ENCODE measurements around the gene NDUFV1. TPM values are rescaled to one million over a fixed set of nuclear protein-coding genes. Genes with fewer than 3 reads are reported as not detected.

Gene NDUFV1
- total RNA-seq, 1 experiment from 2014 or later = 321 TPM

- no peak for DNase-seq
- Histone ChIP-seq H3K9me3 (ENCODE audit: insufficient read depth, low read depth) (no peaks in the 10 kb centered on the region), H2AFZ (no peak overlapping the region), H3K27me3 (ENCODE audit: insufficient read depth, low read depth) (no peaks in the 10 kb centered on the region), H3K4me3 (peak overlapping the region; percentile 82; the same call in 1 of the 2 replicates), H3K9me2 (ENCODE audit: insufficient read depth) (no peaks in the 10 kb centered on the region), H3K36me3 (ENCODE audit: low read depth) (peaks cover 33% of the 10 kb centered on the region), H3F3A (ENCODE audit: insufficient read depth, low read depth) (peaks cover 83% of the 10 kb centered on the region), H3K27ac (no peak overlapping the region), H3K79me2 (ENCODE audit: low read depth) (peaks cover 26% of the 10 kb centered on the region), H3K4me1 (replicated peaks; ENCODE audit: insufficient read depth) (peaks cover 38% of the 10 kb centered on the region), H3K4me2 (peak overlapping the region; percentile 94), H4K20me1 (ENCODE audit: insufficient read depth) (peaks cover 42% of the 10 kb centered on the region)
- ChIA-PET CTCF (interaction anchor here (0.6 kb wide), 1 partner anchor 254 kb away, joined by 6 read pairs; no protein-coding TSS in a partner anchor), POLR2A (ENCODE audit: unreplicated experiment) (interaction anchor here (0.6 to 0.7 kb wide), 2 partner anchors 27 to 274 kb away, joined by 3 to 5 read pairs; no protein-coding TSS in a partner anchor)
- TF ChIP-seq, protein P1, sequence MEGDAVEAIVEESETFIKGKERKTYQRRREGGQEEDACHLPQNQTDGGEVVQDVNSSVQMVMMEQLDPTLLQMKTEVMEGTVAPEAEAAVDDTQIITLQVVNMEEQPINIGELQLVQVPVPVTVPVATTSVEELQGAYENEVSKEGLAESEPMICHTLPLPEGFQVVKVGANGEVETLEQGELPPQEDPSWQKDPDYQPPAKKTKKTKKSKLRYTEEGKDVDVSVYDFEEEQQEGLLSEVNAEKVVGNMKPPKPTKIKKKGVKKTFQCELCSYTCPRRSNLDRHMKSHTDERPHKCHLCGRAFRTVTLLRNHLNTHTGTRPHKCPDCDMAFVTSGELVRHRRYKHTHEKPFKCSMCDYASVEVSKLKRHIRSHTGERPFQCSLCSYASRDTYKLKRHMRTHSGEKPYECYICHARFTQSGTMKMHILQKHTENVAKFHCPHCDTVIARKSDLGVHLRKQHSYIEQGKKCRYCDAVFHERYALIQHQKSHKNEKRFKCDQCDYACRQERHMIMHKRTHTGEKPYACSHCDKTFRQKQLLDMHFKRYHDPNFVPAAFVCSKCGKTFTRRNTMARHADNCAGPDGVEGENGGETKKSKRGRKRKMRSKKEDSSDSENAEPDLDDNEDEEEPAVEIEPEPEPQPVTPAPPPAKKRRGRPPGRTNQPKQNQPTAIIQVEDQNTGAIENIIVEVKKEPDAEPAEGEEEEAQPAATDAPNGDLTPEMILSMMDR (conservative IDR thresholded peaks at IDR 0.05) = no peak
- TF ChIP-seq EZH2 (IDR thresholded peaks at IDR 0.05; ENCODE audit: low read depth) = no peak
- intact Hi-C loops (cut with micrococcal nuclease; ENCODE audit: unreplicated experiment) = loop anchor here (1.0 to 5.0 kb wide), 3 partner anchors 21 to 343 kb away; partner anchors contain the start of genes NDUFV1 and TMEM134
- BruUV-seq (replicated peaks) = no TSS peak
These were observed 21.6 kb upstream of the NDUFV1 start for GRCh38 chr11:67584881-67585873.

- no peak overlapping the region for H3K27ac ChIP-seq
- peaks cover 33% of the 10 kb centered on the region for H3K36me3 ChIP-seq (ENCODE audit: low read depth)
- peaks cover 42% of the 10 kb centered on the region for H4K20me1 ChIP-seq (ENCODE audit: insufficient read depth)
- ChIA-PET POLR2A (ENCODE audit: unreplicated experiment) (no interaction called here), CTCF (no interaction called here)
- H3K4me3 ChIP-seq = no peak overlapping the region
- H3K4me2 ChIP-seq = peak overlapping the region; percentile 94; the same call in 1 of the 2 replicates
- peaks cover 26% of the 10 kb centered on the region for H3K79me2 ChIP-seq (ENCODE audit: low read depth)
- TF ChIP-seq, protein P1 (conservative IDR thresholded peaks at IDR 0.05) = no peak
- TF ChIP-seq EZH2 (IDR thresholded peaks at IDR 0.05; ENCODE audit: low read depth) = no peak
- BruUV-seq (replicated peaks) = no TSS peak
- no peak overlapping the region for H2AFZ ChIP-seq
- peaks cover 82% of the 10 kb centered on the region for H3F3A ChIP-seq (ENCODE audit: insufficient read depth, low read depth)
- H3K4me1 ChIP-seq (replicated peaks; ENCODE audit: insufficient read depth) = peaks cover 31% of the 10 kb centered on the region
- H3K9me2 ChIP-seq (ENCODE audit: insufficient read depth) = no peaks in the 10 kb centered on the region
- H3K9me3 ChIP-seq (ENCODE audit: insufficient read depth, low read depth) = no peaks in the 10 kb centered on the region
- intact Hi-C loops (cut with micrococcal nuclease; ENCODE audit: unreplicated experiment) = no loop called here
- H3K27me3 ChIP-seq (ENCODE audit: insufficient read depth, low read depth) = no peaks in the 10 kb centered on the region
- DNase-seq = no peak
These were observed 20.8 kb upstream of the NDUFV1 start for GRCh38 chr11:67585911-67586310.

GRCh38 chr11:67586568-67587250 is 20.0 kb upstream of the NDUFV1 start:
- Histone ChIP-seq H3K27ac (no peak overlapping the region), H2AFZ (no peak overlapping the region), H3K4me1 (replicated peaks; ENCODE audit: insufficient read depth) (peaks cover 23% of the 10 kb centered on the region), H3K36me3 (ENCODE audit: low read depth) (peaks cover 33% of the 10 kb centered on the region), H4K20me1 (ENCODE audit: insufficient read depth) (peaks cover 42% of the 10 kb centered on the region), H3K4me3 (no peak overlapping the region), H3K9me3 (ENCODE audit: insufficient read depth, low read depth) (no peaks in the 10 kb centered on the region), H3K27me3 (ENCODE audit: insufficient read depth, low read depth) (no peaks in the 10 kb centered on the region), H3K4me2 (no peak overlapping the region), H3F3A (ENCODE audit: insufficient read depth, low read depth) (peaks cover 79% of the 10 kb centered on the region), H3K79me2 (ENCODE audit: low read depth) (peaks cover 26% of the 10 kb centered on the region), H3K9me2 (ENCODE audit: insufficient read depth) (no peaks in the 10 kb centered on the region)
- intact Hi-C loops (cut with micrococcal nuclease; ENCODE audit: unreplicated experiment) = no loop called here
- TF ChIP-seq EZH2 (IDR thresholded peaks at IDR 0.05; ENCODE audit: low read depth) = no peak
- TF ChIP-seq, protein P1 (conservative IDR thresholded peaks at IDR 0.05) = no peak
- ChIA-PET CTCF (no interaction called here), POLR2A (ENCODE audit: unreplicated experiment) (no interaction called here)
- DNase-seq = no peak
- BruUV-seq (replicated peaks) = no TSS peak

Measured in PC-9 (cell line).